Right atrium auricular region (tissue), 2 donors: ENCODE data around the gene ALDH7A1. TPM values are rescaled to one million over a fixed set of nuclear protein-coding genes. Genes with fewer than 3 reads are reported as not detected.
"Not testable (repeated sequence)": the region's sequence is repeated elsewhere in the genome, so short reads cannot be mapped to it uniquely, and the experiment has no call there.

Source experiments
- DNase-seq: peaks from one replicate; pipeline ENCODE4 v3.0.0-alpha.2; 2019; ENCODE audit warnings: low spot score
- H3K27ac ChIP-seq, 2 donors: fragments of 200-600 bp; sonication (generic); 1 replicate in 1 of 2; 2 replicates in 1 of 2; pipeline ENCODE4 v1.5.1; 2016 to 2019
- H3K27me3 ChIP-seq, 2 donors: fragments of 200-600 bp; sonication (generic); one replicate each; pipeline versions ENCODE4 v1.5.1 to v1.6.0; 2017 to 2019
- H3K36me3 ChIP-seq: fragments of 200-600 bp; sonication (generic); one replicate; pipeline ENCODE4 v1.5.1; 2016
- H3K4me1 ChIP-seq, 2 donors: fragments of 200-600 bp; sonication (generic); one replicate each; pipeline versions ENCODE4 v1.5.1 to v1.6.0; 2017 to 2019
- H3K4me3 ChIP-seq, 2 donors: fragments of 200-600 bp; sonication (generic); 1 replicate in 1 of 2; 2 replicates in 1 of 2; pipeline ENCODE4 v1.5.1; 2017 to 2019; ENCODE audit warnings: mild to moderate bottlenecking in 1 of 2, moderate library complexity in 1 of 2
- H3K9me3 ChIP-seq, 2 donors: fragments of 200-600 bp; sonication (generic); one replicate each; pipeline ENCODE4 v1.5.1; 2019
- total RNA-seq, 2 donors: library from RNA; depleted of rRNA; stranded (reverse); fragments of >200 nt; gene quantifications; one replicate each; pipeline ENCODE4 v1.1.0, GENCODE V29; 2016
- TF ChIP-seq, protein P1 (sequence below), 2 donors: fragments of 200-600 bp; sonication (generic); IDR thresholded peaks; one replicate each; pipeline ENCODE4 v1.5.1; 2019; ENCODE audit warnings: antibody characterized with exemption in 2 of 2

ALDH7A1 gene
- total RNA-seq, 2 donors from 2014 or later = 9.6 to 13.9 TPM

DNA sequence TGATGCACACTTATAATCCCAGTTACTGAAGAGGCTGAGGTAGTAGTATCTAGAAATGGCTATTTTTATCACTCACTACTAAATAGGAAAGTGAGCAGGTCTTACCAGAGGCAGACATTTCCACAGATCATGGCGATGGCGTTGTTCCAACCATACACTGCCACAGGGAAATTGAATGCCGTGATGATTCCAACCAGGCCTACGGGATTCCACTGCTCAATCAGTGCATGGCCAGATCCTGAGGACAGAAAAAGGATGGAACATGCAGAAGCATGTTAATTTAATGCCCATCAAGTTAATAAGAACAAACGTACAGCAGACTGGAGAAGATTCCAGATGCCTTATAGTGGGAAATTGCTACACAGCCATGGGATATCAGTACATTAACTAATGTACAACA, 18.0 kb downstream of the ALDH7A1 start:
- TF ChIP-seq, protein P1, sequence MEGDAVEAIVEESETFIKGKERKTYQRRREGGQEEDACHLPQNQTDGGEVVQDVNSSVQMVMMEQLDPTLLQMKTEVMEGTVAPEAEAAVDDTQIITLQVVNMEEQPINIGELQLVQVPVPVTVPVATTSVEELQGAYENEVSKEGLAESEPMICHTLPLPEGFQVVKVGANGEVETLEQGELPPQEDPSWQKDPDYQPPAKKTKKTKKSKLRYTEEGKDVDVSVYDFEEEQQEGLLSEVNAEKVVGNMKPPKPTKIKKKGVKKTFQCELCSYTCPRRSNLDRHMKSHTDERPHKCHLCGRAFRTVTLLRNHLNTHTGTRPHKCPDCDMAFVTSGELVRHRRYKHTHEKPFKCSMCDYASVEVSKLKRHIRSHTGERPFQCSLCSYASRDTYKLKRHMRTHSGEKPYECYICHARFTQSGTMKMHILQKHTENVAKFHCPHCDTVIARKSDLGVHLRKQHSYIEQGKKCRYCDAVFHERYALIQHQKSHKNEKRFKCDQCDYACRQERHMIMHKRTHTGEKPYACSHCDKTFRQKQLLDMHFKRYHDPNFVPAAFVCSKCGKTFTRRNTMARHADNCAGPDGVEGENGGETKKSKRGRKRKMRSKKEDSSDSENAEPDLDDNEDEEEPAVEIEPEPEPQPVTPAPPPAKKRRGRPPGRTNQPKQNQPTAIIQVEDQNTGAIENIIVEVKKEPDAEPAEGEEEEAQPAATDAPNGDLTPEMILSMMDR (IDR thresholded peaks at IDR 0.05) = no peak
- Histone ChIP-seq H3K36me3 (peaks cover 30% of the 10 kb centered on the region), H3K4me3 (no peak overlapping the region), H3K27ac (no peak overlapping the region), H3K27me3 (no peaks in the 10 kb centered on the region), H3K9me3 (no peaks in the 10 kb centered on the region), H3K4me1 (no peaks in the 10 kb centered on the region)
- no peak for DNase-seq

DNA sequence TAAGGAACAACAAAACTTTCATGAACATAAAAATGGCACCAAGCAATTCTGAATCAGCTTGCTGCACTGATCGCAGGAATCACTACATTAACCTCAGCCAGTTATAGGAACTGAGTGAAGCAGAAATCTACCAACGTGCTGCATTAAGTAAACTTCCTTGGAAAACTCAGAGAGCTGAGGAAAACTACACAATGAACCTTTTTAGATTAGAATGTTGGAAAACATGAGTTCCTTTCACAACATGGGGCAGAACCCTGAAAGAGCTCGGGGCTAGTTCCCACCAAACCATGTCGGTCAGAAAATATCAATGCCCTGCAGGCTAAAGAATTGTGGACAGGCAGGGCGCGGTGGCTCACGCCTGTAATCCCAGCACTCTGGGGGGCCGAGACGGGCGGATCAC, 19.4 kb downstream of the ALDH7A1 start:
- TF ChIP-seq, protein P1 (IDR thresholded peaks at IDR 0.05) = no peak
- Histone ChIP-seq H3K27ac (no peak overlapping the region), H3K27me3 (no peaks in the 10 kb centered on the region), H3K36me3 (peaks cover 18% of the 10 kb centered on the region), H3K4me1 (no peaks in the 10 kb centered on the region), H3K4me3 (no peak overlapping the region), H3K9me3 (no peaks in the 10 kb centered on the region)
- no peak for DNase-seq

DNA sequence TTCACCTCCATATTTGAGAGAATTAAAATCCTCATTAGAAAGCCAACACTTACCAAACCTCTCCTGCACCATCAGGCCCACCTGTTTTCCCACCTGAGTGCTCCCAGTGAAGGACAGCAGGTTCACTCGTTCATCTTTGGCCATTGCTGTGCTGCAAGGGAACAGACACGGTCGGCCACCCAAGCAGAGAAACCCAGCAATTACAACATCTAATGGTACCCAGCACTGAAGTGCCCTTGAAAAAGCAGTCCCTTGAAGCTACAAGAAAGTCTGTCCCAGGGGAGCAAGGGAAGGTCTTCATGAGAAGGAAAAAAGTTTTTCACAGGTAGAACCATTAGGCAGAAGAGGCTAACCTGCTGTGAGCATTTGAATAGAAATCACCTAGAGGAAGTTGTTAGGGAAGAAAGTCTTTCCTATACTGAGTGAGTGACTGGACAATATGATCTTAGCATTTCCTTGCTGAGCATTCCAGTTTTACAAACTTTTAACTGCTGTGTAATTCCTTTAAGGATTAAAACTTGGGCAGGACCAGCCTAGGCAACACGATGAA, 26.7 kb downstream of the ALDH7A1 start:
- H3K9me3 ChIP-seq = no peaks in the 10 kb centered on the region
- H3K27ac ChIP-seq = no peak overlapping the region
- no peaks in the 10 kb centered on the region for H3K27me3 ChIP-seq
- TF ChIP-seq, protein P1 (IDR thresholded peaks at IDR 0.05) = no peak
- no peak overlapping the region for H3K4me3 ChIP-seq
- H3K4me1 ChIP-seq = no peaks in the 10 kb centered on the region
- no peak for DNase-seq
- peaks cover 24% of the 10 kb centered on the region for H3K36me3 ChIP-seq

DNA sequence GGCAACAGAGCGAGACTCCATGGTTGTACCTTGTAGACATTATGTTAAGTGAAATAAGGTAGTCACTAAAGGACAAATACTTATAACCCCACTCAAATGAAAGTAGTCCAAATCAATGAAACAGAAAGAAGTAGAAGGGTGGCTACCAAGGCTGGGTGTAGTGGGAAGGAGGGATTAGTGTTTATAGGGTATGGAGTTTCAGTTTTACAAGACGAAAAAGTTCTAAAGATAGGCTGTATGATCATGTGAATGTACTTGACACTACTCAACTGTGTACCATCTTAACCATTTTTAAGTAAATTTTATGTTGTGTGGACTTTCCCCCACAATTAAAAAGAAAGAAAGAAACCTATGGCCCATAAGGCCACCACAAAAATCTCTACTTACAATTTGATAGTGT, 32.2 kb downstream of the ALDH7A1 start:
- TF ChIP-seq, protein P1 (IDR thresholded peaks at IDR 0.05) = no peak
- no peak for DNase-seq
- H3K4me1 ChIP-seq = no peaks in the 10 kb centered on the region
- H3K9me3 ChIP-seq = no peaks in the 10 kb centered on the region
- H3K27ac ChIP-seq = no peak overlapping the region
- H3K4me3 ChIP-seq = no peak overlapping the region
- no peaks in the 10 kb centered on the region for H3K27me3 ChIP-seq
- H3K36me3 ChIP-seq = peaks cover 17% of the 10 kb centered on the region

DNA sequence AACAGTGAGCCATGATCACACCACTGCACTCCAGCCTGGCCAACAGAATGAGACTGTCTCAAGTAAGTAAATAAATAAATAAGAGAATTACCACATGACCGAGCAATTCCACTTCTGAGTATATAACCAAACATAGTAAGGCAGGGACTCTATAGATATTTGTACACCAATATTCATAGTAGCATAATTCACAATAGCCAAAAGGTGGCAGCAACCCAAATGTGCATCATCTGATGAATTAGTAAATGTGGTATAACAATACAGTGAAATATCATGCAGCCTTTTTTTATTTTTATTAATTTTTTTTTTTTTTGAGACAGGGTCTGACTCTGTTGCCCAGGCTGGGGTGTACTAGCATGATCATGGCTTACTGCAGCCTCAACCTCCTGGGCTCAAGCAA, 33.1 kb downstream of the ALDH7A1 start:
- Histone ChIP-seq H3K36me3 (peaks cover 17% of the 10 kb centered on the region), H3K27me3 (no peaks in the 10 kb centered on the region), H3K4me1 (no peaks in the 10 kb centered on the region), H3K27ac (no peak overlapping the region), H3K9me3 (no peaks in the 10 kb centered on the region), H3K4me3 (no peak overlapping the region)
- no peak for DNase-seq
- TF ChIP-seq, protein P1 (IDR thresholded peaks at IDR 0.05) = no peak

DNA sequence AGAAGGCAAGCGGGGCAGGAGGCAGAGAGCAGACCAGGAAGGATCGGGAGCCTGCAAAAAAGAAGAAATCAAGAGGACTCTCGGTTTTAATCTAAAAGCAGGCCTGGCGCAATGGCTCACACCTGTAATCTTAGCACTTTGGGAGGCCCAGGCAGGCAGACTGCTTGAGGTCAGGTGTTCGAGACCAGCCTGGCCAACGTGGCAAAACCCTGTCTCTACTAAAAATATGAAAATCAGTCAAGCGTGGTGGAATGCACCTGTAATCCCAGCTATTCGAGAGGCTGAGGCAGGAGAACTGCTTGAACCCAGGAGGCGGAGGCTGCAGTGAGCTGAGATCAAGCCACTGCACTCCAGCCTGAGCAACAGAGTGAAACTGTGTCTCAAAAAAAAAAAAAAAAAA, 39.9 kb downstream of the ALDH7A1 start:
- not testable (repeated sequence) for H3K9me3 ChIP-seq, H3K27me3 ChIP-seq, H3K4me3 ChIP-seq, H3K4me1 ChIP-seq, H3K27ac ChIP-seq, DNase-seq
- peaks cover 48% of the 10 kb centered on the region for H3K36me3 ChIP-seq
